GM04503 (cell line): ENCODE measurements around the gene MGAT4D.
"Not testable (repeated sequence)": the region's sequence is repeated elsewhere in the genome, so short reads cannot be mapped to it uniquely, and the experiment has no call there.

Source experiments
- DNase-seq: peaks from one replicate; pipeline ENCODE4 v3.0.0-alpha.2; 2012; ENCODE audit warnings: low read depth

The MGAT4D gene

DNA sequence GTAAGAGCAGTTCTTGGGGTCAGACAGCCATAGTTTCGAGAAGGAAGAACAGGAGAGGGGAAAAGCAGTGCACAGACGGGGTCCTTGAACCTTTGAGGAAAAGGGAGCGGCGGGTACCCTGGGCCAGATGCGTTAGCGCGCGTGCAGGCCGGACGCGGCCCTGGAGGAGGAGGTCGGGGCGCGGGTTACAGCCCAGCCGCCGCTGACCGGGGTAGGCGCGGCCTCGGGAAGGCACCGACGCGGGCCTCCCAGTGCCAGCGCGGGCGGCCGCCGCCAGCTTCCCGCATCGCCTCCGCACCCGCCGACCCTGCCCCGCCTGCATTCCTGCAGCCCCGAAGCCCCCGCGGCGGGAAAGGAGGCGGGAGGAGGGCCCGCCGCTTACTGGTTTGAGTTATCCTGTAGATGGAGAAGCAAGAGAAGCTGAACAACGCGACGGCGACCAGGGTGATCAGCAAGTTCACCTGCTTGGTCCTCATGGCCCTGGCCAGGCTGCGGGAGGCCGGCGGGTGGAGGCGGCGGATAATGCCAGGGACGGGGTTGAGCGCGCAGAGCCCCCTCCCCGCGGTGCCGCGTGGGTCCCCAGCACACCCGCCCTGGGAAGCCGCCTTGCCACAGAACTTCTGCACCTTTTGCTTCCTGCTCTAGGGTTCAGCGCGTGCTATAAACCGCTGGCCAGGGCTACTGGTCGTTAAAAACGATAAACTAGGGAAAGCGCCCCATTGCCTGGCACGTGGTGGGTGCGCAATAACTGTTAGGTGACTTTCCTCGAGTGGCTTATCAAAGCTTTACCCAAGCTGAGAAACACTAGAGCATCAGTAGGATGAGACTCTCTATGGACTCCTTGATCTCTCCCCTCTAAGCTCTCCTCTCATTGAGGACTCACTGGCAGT, at the start of gene MGAT4D:
Gene MGAT4D, minus strand, starts transcription at position 547 of the 890 bp plus-strand sequence. Its CDS starts 71 bp downstream, at position 476.
- no peak for DNase-seq

GRCh38 chr4:140533951-140534480, 35.9 kb upstream of the MGAT4D start:
- DNase-seq: no peak

DNA sequence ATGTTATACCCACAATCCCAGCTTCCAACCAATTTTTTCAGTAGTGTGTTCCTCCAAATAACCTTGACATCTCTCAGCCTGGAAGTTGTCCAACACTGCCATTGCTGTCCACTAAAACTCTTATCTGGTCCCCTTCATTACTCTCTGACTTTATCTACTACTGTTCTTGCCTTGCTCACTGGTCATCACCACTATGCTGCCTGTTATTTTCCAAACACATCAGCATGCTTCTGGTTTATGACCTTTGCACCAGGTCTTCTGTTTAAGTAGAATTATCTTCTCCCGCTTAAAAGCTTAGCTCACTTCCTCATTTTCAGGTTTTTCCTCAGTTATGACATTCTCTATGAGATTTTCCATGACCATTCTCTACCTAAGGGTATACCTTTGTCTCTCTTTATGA, 31.3 kb upstream of the MGAT4D start:
- DNase-seq: no peak

GRCh38 chr4:140523857-140524742, 26.0 kb upstream of the MGAT4D start, which contains the start of gene ELMOD2:
Gene ELMOD2, plus strand, starts transcription at chr4:140524168. Its CDS starts 1,261 bp downstream, at chr4:140525429.
- peak; percentile 83 for DNase-seq

GRCh38 chr4:140523370-140523856, 25.3 kb upstream of the MGAT4D start:
- DNase-seq: no peak

GRCh38 chr4:140515423-140515822, 17.3 kb upstream of the MGAT4D start:
- DNase-seq: no peak

DNA sequence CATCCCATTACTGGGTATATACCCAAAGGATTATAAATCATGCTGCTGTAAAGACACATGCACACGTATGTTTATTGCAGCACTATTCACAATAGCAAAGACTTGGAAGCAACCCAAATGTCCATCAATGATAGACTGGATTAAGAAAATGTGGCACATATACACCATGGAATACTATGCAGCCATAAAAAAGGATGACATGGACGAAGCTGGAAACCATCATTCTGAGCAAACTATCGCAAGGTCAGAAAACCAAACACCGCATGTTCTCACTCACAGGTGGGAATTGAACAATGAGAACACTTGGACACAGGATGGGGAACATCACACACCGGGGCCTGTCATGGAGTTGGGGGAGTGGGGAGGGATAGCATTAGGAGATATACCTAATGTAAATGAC, 15.7 kb upstream of the MGAT4D start:
- DNase-seq: not testable (repeated sequence)

- no peak for DNase-seq
Measured at GRCh38 chr4:140504261-140504660, 6.2 kb upstream of the MGAT4D start.

- DNase-seq: no peak
Measured at GRCh38 chr4:140499391-140499790, 1.3 kb upstream of the MGAT4D start.

- no peak for DNase-seq
Measured at GRCh38 chr4:140497405-140497746, 717 bp downstream of the MGAT4D start.

GRCh38 chr4:140485939-140486338, 12.2 kb downstream of the MGAT4D start:
- DNase-seq: no peak

DNA sequence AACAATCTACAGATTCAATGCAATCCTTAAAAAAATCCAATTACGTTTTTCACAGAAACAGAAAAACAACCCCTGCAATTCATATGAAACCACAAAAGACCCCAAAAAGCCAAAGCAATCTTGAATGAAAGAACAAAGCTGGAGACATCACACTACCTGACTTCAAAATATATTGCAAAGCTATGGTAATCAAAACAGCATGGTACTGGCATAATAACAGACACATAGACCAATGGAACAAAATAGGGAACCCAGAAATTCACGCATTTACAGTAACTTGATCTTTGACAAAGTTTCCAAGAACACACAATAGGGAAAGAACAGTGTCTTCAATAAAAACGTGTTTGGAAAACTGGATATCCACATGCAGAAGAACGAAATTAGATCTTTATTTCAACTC, 14.6 kb downstream of the MGAT4D start:
- no peak for DNase-seq

GRCh38 chr4:140472156-140472555, 25.9 kb downstream of the MGAT4D start:
- DNase-seq: no peak

GRCh38 chr4:140469791-140470733, 28.0 kb downstream of the MGAT4D start:
- DNase-seq: no peak

DNA sequence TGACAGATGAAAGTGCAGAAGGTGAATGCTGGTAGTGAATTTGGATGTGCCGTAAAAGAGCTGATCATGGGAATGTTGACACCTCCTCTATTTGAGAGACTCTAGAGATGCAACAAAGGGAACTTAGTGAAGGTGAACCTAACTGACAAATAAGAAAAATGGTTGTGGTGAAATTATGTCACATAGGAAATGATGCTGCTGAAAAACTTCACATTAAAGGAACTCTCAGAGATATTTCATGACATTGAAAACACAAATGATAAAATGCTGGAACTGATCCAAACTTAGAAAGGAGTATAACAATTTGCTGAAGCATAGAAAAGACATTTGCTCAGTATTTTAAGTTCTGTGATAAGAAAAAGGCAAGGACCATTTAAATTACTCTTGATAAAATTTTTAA, 31.9 kb downstream of the MGAT4D start:
- DNase-seq: no peak

DNA sequence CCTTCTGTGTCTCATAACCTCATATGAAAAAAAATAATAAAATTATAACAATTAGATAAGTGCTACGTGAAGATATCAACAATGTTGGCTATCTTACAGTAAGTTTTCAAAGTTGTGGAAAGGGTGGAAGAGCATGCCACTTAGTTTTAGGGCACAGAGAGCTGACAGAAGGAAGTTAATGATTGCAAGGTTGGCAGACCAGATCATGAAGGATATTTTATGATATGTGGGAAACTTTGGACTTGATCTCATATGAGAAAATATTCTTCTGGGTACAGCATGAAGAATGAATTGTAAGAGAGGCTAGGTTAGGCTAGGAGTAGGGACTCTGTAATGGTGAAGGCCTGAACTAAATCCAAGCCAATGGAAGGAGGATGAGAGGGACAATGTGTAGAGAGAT, 34.5 kb downstream of the MGAT4D start:
- no peak for DNase-seq

- no peak for DNase-seq
Measured at GRCh38 chr4:140463182-140463581, 34.9 kb downstream of the MGAT4D start.

DNA sequence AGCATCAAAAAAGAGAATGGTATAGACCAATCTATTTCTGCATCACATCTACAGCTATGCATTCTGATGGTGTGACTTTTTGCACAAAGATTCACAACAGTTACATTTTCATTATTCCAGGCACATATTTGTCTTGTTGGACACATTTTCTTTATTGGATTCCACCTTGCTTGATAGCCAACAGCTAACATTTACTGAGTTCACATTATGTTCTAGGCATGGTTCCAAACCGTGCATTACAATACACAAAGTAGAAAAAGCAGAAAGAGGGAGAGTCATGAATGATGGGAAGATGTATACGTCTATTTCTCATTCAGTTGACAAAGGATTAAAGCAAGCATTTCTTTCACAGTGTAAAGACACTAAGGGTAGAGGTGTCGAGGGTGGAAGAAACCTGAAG, 47.7 kb downstream of the MGAT4D start:
- DNase-seq: no peak

DNA sequence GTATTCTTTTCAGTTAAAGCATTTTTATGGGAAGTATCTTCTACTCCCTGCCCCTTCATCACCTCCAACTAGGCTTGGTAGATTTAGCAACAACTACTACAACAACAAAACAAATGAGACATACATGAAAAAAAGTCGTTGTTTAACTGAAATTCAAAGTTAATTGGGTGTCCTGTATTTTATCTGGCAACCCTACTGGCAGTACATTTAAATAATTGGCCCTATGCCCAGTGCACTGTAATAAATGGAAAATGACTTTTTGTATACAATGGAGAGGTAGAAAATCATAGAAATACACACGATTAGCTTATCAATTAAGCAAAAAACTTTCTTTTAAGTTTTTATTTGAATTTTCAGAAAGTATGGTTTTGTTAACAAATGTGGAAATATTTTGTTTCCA, 49.3 kb downstream of the MGAT4D start:
- no peak for DNase-seq

- DNase-seq: no peak
Measured at GRCh38 chr4:140448162-140448561, 49.9 kb downstream of the MGAT4D start.

DNA sequence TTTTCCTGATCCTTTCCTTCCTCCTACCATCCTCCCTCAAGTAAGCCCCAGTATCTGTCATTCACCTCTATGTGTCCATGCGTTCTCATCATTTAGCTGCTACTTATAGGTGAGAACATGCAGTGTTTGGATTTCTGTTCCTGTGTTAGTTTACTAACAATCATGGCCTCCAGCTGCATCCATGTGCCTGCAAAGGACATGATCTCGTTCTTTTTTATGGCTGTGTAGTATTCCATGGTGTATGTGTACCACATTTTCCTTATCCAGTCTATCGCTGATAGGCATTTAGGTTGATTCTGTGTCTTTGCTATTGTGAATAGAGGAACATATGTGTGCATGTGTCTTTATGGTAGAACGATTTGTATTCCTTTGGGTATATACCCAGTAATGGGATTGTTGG, 53.7 kb downstream of the MGAT4D start:
- not testable (repeated sequence) for DNase-seq
